Neural progenitor cell (in vitro differentiated cells): ENCODE measurements around the gene TAX1BP1. TPM values are rescaled to one million over a fixed set of nuclear protein-coding genes. Genes with fewer than 3 reads are reported as not detected.

Experiments used
- DNase-seq: peaks from one replicate; pipeline ENCODE4 v3.0.0-alpha.2; 2016; ENCODE audit warnings: low spot score
- H2AFZ ChIP-seq: fragments of 200-600 bp; sonication (generic); replicated peaks from 2 replicates; pipeline ENCODE4 v1.6.1; 2016; ENCODE audit warnings: antibody characterized with exemption
- H3F3A ChIP-seq: fragments of 200-600 bp; sonication (generic); 2 replicates; pipeline ENCODE4 v1.6.1; 2016; ENCODE audit warnings: antibody characterized with exemption, low read depth
- H3K27ac ChIP-seq: fragments of 200-600 bp; sonication (generic); 2 replicates; pipeline ENCODE4 v1.5.1; 2016; ENCODE audit warnings: mild to moderate bottlenecking
- H3K27me3 ChIP-seq: fragments of 200-600 bp; sonication (generic); 2 replicates; pipeline ENCODE4 v1.6.1; 2016; ENCODE audit warnings: mild to moderate bottlenecking, moderate library complexity
- H3K36me3 ChIP-seq: fragments of 200-600 bp; sonication (generic); 2 replicates; pipeline ENCODE4 v1.5.1; 2016
- H3K4me1 ChIP-seq: fragments of 200-600 bp; sonication (generic); 2 replicates; pipeline ENCODE4 v1.6.1; 2016; ENCODE audit warnings: mixed run types
- H3K4me2 ChIP-seq: fragments of 200-600 bp; sonication (generic); 2 replicates; pipeline ENCODE4 v1.6.1; 2016
- H3K4me3 ChIP-seq: fragments of 200-600 bp; sonication (generic); 2 replicates; pipeline ENCODE4 v1.5.1; 2016
- H3K79me2 ChIP-seq: fragments of 200-600 bp; sonication (generic); 2 replicates; pipeline ENCODE4 v1.6.1; 2016; ENCODE audit warnings: low read depth
- H3K9ac ChIP-seq: fragments of 200-600 bp; sonication (generic); 2 replicates; pipeline ENCODE4 v1.6.1; 2016
- H3K9me3 ChIP-seq: fragments of 200-600 bp; sonication (generic); 2 replicates; pipeline ENCODE4 v1.5.1; 2016; ENCODE audit warnings: low read depth
- H4K20me1 ChIP-seq: fragments of 200-600 bp; sonication (generic); 2 replicates; pipeline ENCODE4 v1.6.1; 2016; ENCODE audit warnings: low read depth
- H3K27ac Mint-ChIP-seq: 3 replicates; pipeline ENCODE4 v1.8.0; 2021; ENCODE audit warnings: mixed read lengths
- H3K27me3 Mint-ChIP-seq: 2 replicates; pipeline ENCODE4 v1.8.0; 2022; ENCODE audit warnings: low read depth, mild to moderate bottlenecking, inconsistent platforms, moderate library complexity, mixed read lengths; ENCODE audit not compliant: insufficient read depth
- H3K36me3 Mint-ChIP-seq: 3 replicates; pipeline ENCODE4 v1.8.0; 2021; ENCODE audit warnings: mixed read lengths
- H3K4me1 Mint-ChIP-seq: 3 replicates; pipeline ENCODE4 v1.8.0; 2021; ENCODE audit warnings: mixed read lengths
- H3K4me3 Mint-ChIP-seq: 3 replicates; pipeline ENCODE4 v1.8.0; 2021; ENCODE audit warnings: mild to moderate bottlenecking, moderate library complexity, mixed read lengths
- H3K9me3 Mint-ChIP-seq: 3 replicates; pipeline ENCODE4 v1.8.0; 2020; ENCODE audit warnings: mixed read lengths
- EZH2 ChIP-seq: fragments of 200-600 bp; sonication (generic); IDR thresholded peaks from 2 replicates; pipeline ENCODE4 v1.6.1; 2017; ENCODE audit warnings: antibody characterized with exemption, mild to moderate bottlenecking, moderate library complexity
- EZH2phosphoT487 ChIP-seq: fragments of 200-600 bp; sonication (generic); IDR thresholded peaks from 2 replicates; pipeline ENCODE4 v1.6.1; 2017; ENCODE audit warnings: antibody characterized with exemption
- total RNA-seq: library from RNA; depleted of rRNA; stranded (reverse); fragments of >200 nt; gene quantifications from 2 replicates; pipeline ENCODE4 v1.2.3, GENCODE V29; 2015; ENCODE audit warnings: low replicate concordance
- TF ChIP-seq, protein P1 (sequence below): fragments of 200-600 bp; sonication (generic); IDR thresholded peaks from 2 replicates; pipeline ENCODE4 v1.5.1; 2017; ENCODE audit warnings: antibody characterized with exemption, mild to moderate bottlenecking

The TAX1BP1 gene
- total RNA-seq, 1 donor from 2014 or later = 80.0 TPM

DNA sequence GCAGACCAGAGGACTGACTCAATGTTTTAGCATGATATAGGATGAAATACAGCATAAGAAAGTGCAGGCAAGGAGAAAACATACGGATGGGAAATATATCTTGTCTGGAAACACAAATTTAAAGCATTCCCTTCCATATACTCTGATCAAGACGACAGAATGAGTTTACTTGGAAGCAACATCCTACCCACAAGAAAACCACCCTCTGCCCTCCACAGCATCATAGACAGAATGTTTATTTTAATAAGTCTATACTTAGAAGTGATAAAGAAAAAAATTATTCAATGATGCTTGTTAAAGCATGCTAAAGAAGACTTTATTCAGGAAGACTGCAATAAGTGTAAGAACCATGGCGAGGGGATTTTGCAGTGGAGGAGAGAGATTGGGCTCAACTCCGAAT is 44.9 kb upstream of the TAX1BP1 start:
- H3K4me3 ChIP-seq = no peak overlapping the region
- no peak overlapping the region for H3K27ac ChIP-seq
- Mint-ChIP-seq H3K4me3 (no peak overlapping the region), H3K36me3 (no peaks in the 10 kb centered on the region), H3K27ac (no peak overlapping the region), H3K27me3 (peaks cover 2% of the 10 kb centered on the region), H3K9me3 (no peaks in the 10 kb centered on the region), H3K4me1 (no peaks in the 10 kb centered on the region)
- no peak for DNase-seq
- H3K4me2 ChIP-seq = no peak overlapping the region
- no peaks in the 10 kb centered on the region for H3K79me2 ChIP-seq
- H3K9ac ChIP-seq = no peak overlapping the region
- H2AFZ ChIP-seq = no peak overlapping the region
- no peaks in the 10 kb centered on the region for H3K4me1 ChIP-seq
- H3K9me3 ChIP-seq = no peaks in the 10 kb centered on the region
- H3K27me3 ChIP-seq = no peaks in the 10 kb centered on the region
- no peaks in the 10 kb centered on the region for H3F3A ChIP-seq
- H3K36me3 ChIP-seq = no peaks in the 10 kb centered on the region
- TF ChIP-seq, protein P1, sequence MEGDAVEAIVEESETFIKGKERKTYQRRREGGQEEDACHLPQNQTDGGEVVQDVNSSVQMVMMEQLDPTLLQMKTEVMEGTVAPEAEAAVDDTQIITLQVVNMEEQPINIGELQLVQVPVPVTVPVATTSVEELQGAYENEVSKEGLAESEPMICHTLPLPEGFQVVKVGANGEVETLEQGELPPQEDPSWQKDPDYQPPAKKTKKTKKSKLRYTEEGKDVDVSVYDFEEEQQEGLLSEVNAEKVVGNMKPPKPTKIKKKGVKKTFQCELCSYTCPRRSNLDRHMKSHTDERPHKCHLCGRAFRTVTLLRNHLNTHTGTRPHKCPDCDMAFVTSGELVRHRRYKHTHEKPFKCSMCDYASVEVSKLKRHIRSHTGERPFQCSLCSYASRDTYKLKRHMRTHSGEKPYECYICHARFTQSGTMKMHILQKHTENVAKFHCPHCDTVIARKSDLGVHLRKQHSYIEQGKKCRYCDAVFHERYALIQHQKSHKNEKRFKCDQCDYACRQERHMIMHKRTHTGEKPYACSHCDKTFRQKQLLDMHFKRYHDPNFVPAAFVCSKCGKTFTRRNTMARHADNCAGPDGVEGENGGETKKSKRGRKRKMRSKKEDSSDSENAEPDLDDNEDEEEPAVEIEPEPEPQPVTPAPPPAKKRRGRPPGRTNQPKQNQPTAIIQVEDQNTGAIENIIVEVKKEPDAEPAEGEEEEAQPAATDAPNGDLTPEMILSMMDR = no peak
- TF ChIP-seq EZH2phosphoT487 (no peak), EZH2 (no peak)
- no peaks in the 10 kb centered on the region for H4K20me1 ChIP-seq

DNA sequence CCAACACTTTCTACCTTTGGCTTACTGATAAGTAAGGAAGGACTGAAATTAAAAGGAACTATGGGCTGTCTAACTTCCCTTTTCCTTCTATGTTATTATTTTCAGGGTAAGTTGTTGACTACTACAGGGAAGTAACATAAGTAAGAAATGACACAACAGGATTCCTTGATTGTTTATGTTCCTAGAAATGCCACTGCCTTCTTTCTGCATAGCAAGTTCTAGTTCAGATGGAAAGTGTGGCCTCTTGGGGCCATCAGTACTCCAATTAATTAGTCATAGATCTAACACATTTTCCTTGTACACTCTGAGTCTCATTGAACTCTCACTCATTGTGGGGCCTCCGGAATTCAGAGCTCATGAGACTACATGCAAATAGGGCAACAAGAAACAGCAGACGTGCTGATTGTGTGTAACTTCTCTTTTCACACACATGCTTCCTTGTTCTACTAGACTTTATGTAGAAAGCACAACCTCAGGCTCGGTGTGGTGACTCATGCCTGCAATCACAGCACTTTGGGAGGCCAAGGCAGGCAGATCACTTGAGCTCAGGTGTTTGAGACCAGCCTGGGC is 42.0 kb upstream of the TAX1BP1 start:
- Histone ChIP-seq H3K79me2 (no peaks in the 10 kb centered on the region), H3K4me2 (no peak overlapping the region), H4K20me1 (no peaks in the 10 kb centered on the region), H3K27ac (no peak overlapping the region), H3K4me1 (no peaks in the 10 kb centered on the region), H3K9me3 (no peaks in the 10 kb centered on the region), H3K9ac (no peak overlapping the region), H3K4me3 (no peak overlapping the region), H2AFZ (no peak overlapping the region), H3K36me3 (no peaks in the 10 kb centered on the region), H3F3A (no peaks in the 10 kb centered on the region), H3K27me3 (no peaks in the 10 kb centered on the region)
- H3K27me3 Mint-ChIP-seq = peaks cover 2% of the 10 kb centered on the region
- no peak overlapping the region for H3K4me3 Mint-ChIP-seq
- no peaks in the 10 kb centered on the region for H3K9me3 Mint-ChIP-seq
- H3K36me3 Mint-ChIP-seq = no peaks in the 10 kb centered on the region
- TF ChIP-seq EZH2phosphoT487 (no peak), EZH2 (no peak)
- TF ChIP-seq, protein P1 = no peak
- no peak for DNase-seq
- no peaks in the 10 kb centered on the region for H3K4me1 Mint-ChIP-seq
- no peak overlapping the region for H3K27ac Mint-ChIP-seq

DNA sequence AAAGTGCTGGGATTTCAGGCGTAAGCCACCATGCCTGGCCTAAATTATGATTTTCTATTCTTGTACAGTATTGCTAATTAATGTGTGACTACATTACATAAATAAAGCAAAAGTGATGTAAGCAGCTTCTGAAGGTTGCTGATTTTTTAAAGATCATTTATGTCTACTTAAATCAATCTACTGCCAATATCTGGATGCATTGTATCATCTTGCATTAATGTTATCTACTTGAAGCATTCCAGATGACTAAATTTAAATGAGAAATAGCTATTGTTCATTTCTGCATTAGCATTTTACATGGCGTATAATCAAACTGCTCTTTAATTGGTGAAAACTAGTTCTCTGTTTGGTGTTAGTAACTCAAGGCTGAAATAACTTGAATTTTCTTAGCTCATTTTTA is 40.2 kb upstream of the TAX1BP1 start:
- Histone ChIP-seq H3F3A (no peaks in the 10 kb centered on the region), H3K79me2 (no peaks in the 10 kb centered on the region), H3K36me3 (no peaks in the 10 kb centered on the region), H3K4me1 (no peaks in the 10 kb centered on the region), H3K9me3 (no peaks in the 10 kb centered on the region), H3K4me2 (no peak overlapping the region), H3K9ac (no peak overlapping the region), H4K20me1 (no peaks in the 10 kb centered on the region), H2AFZ (no peak overlapping the region), H3K27me3 (no peaks in the 10 kb centered on the region), H3K27ac (no peak overlapping the region), H3K4me3 (no peak overlapping the region)
- H3K4me1 Mint-ChIP-seq = no peaks in the 10 kb centered on the region
- no peaks in the 10 kb centered on the region for H3K36me3 Mint-ChIP-seq
- TF ChIP-seq EZH2phosphoT487 (no peak), EZH2 (no peak)
- TF ChIP-seq, protein P1 = no peak
- H3K27me3 Mint-ChIP-seq = peaks cover 2% of the 10 kb centered on the region
- no peak overlapping the region for H3K27ac Mint-ChIP-seq
- DNase-seq = no peak
- H3K9me3 Mint-ChIP-seq = no peaks in the 10 kb centered on the region
- no peak overlapping the region for H3K4me3 Mint-ChIP-seq
